Endothelial cell of hepatic sinusoid (primary cell): ENCODE data around the gene NOXRED1.

ENCODE experiments used
- in situ Hi-C: cut with HindIII; loops from 2 replicates; pipeline ENCODE4 v1.10.0; 2017; ENCODE audit warnings: low sequenced_read_pairs

The NOXRED1 gene

GRCh38 chr14:77347751-77348150 lies 75.6 kb downstream of the NOXRED1 start:
- in situ Hi-C loops, result no loop called here

GRCh38 chr14:77346495-77346894 lies 76.8 kb downstream of the NOXRED1 start:
- in situ Hi-C loops, result no loop called here

- in situ Hi-C loops, result no loop called here
Observed at GRCh38 chr14:77344377-77344996, 78.8 kb downstream of the NOXRED1 start.
